HG02981 (cell line): ENCODE measurements around the gene FAM193A.
"Not testable (repeated sequence)": the region's sequence is repeated elsewhere in the genome, so short reads cannot be mapped to it uniquely, and the experiment has no call there.

Source experiments
- ATAC-seq: cut with Tn5 transposase; IDR thresholded peaks from one replicate; pipeline ENCODE4 v1.9.1; 2021; ENCODE audit warnings: mild to moderate bottlenecking, moderate library complexity; ENCODE audit not compliant: unreplicated experiment

The FAM193A gene

GRCh38 chr4:2648159-2648814 lies 111.8 kb downstream of the FAM193A start:
- ATAC-seq, result no peak

- ATAC-seq, result no peak
These were observed 113.2 kb downstream of the FAM193A start for GRCh38 chr4:2649604-2650114.

- no peak for ATAC-seq
These were observed 113.8 kb downstream of the FAM193A start for GRCh38 chr4:2650276-2650675.

GRCh38 chr4:2651546-2651945 lies 115.1 kb downstream of the FAM193A start:
- ATAC-seq, result no peak

- no peak for ATAC-seq
These were observed 115.6 kb downstream of the FAM193A start for GRCh38 chr4:2651998-2652397.

GRCh38 chr4:2652415-2653160 lies 116.1 kb downstream of the FAM193A start:
- ATAC-seq, result no peak

- ATAC-seq, result no peak
These were observed 124.3 kb downstream of the FAM193A start for GRCh38 chr4:2660596-2661211.

GRCh38 chr4:2662598-2662997 lies 126.2 kb downstream of the FAM193A start:
- no peak for ATAC-seq

GRCh38 chr4:2663275-2663674 lies 126.8 kb downstream of the FAM193A start:
- ATAC-seq, result no peak

- no peak for ATAC-seq
These were observed 130.3 kb downstream of the FAM193A start for GRCh38 chr4:2666722-2667247.

GRCh38 chr4:2667428-2667827 lies 131.0 kb downstream of the FAM193A start:
- ATAC-seq, result no peak

GRCh38 chr4:2671267-2671895 lies 134.9 kb downstream of the FAM193A start:
- no peak for ATAC-seq

GRCh38 chr4:2672082-2672481 lies 135.6 kb downstream of the FAM193A start:
- no peak for ATAC-seq

- ATAC-seq, result no peak
These were observed 136.3 kb downstream of the FAM193A start for GRCh38 chr4:2672700-2673099.

- no peak for ATAC-seq
These were observed 136.7 kb downstream of the FAM193A start for GRCh38 chr4:2673157-2673556.

GRCh38 chr4:2679762-2680161 lies 143.3 kb downstream of the FAM193A start:
- ATAC-seq, result not testable (repeated sequence)

- no peak for ATAC-seq
These were observed 148.0 kb downstream of the FAM193A start for GRCh38 chr4:2684486-2684885.

GRCh38 chr4:2685541-2685940 lies 149.1 kb downstream of the FAM193A start:
- ATAC-seq, result no peak

- ATAC-seq, result no peak
These were observed 150.2 kb downstream of the FAM193A start for GRCh38 chr4:2686379-2687265.

GRCh38 chr4:2688281-2688680 lies 151.8 kb downstream of the FAM193A start:
- no peak for ATAC-seq
